Hematopoietic multipotent progenitor cell treated with erythropoietin and hydrocortisone succinate and interleukin-3 and kit ligand, for 15 days (in vitro differentiated cells): ENCODE data around the gene PCNX2.
A peak's percentile ranks its signal among the peaks of the same experiment; 100 is the strongest.

ENCODE experiments used
- DNase-seq: peaks from one replicate; pipeline ENCODE4 v3.0.0-alpha.2; 2015; ENCODE audit warnings: low spot score

The PCNX2 gene

GRCh38 chr1:232956081-232956480, 339.4 kb downstream of the PCNX2 start:
- no peak for DNase-seq

DNA sequence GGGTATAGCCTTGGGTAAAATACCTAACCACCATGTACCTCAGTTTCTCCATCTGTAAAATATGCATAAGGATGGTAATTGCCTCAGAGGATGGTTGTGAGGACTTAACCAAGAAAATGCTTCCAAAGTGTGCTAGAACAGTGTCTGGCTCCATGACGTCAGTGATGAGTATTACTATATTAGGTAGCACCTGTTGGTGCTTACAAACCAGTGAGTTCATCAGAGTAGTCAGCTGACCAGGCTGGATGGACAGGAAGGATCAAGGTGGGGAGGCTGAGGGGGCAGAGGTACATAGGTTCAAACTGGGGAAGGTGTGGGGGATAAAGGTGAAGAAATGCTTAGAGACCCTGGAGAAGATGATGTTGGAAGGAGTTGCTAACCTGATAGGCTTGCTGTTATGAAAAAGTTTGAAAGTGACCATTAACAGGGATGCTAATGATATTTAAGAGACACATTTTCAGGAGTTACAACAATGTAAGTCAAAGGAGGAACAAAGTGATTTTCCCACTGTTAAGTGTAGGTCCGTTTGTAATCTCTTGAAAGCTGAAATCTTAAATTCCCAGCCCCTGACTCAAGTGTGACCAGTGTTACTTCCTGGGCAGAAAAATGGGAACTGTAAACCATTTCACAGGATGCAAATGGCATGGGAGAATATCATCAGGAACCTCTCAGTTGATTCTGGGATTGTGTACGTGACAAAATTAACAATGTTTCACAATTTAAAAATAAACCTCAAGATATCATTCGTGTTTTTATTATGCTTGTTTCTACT, 340.7 kb downstream of the PCNX2 start:
- no peak for DNase-seq

- peak; percentile 29 for DNase-seq
Observed at GRCh38 chr1:232952514-232953499, 342.7 kb downstream of the PCNX2 start.

- no peak for DNase-seq
Observed at GRCh38 chr1:232951605-232952004, 343.9 kb downstream of the PCNX2 start.

DNA sequence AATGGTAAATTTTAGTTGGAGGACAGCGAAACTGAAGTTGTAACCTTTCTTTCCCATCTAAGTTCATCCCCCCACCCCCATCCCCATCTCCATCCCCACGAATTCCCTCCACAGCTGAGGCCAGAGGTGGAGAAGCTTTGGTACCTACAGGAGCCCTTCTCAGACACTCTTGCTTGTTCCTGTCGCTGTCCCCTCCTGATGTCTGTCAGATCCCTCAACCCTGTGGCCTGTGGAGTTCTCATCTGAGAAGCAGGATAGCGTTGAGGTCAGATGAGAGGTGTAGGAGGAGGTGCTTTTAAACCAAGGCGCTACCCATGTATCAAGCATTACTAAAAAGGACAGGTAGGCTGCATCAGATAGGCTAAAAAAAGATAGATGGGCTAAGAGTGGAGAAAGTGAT, 344.3 kb downstream of the PCNX2 start:
- no peak for DNase-seq

DNA sequence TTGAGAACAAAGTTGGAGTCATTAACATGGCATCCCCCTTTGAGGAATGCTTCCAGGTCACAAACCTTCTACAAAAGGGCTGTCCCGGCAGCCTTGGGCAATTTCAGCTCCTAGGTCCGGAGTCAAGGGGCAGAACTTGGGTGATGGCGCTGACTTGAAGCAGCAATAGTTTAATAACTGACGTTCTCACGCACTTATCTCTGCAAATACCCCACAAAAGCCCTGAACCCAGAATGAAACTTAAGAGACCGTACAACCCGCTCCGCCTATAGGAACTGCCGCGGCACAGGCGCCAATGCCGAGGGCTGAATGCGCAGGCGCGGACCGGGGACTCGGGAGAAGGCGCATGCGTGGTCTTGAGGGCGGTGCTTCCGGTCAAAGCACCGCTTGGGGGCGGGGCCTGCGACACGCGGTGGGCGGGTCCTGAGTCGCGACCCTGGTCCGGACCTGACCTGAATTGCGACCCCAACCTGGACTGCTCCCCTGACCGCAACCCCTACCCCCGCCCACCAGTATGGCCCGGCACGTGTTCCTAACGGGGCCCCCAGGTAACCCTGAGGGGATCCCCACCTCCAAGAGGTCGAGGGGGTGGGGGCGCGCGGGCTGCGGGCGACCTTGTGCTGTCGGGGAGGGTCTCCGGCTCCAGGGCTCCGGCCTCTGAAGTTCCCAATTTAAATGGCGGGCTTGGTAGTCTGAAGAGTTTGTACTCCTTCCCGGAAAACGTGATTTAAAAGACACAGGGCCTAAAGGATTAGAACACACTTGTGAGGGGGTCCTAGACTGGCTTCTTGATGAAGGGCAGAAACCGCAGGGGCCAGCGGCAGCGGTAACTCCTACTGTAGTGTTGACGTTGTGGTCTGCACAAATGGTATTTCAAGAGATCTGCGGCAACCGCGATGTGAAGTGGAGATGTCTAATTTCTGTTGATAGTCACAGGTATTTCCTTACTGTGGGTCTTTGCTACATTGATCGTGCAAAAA, 345.0 kb downstream of the PCNX2 start, which contains the start of gene NTPCR:
TSS of gene NTPCR (plus strand) at position 415 of the 980 bp plus-strand sequence. CDS start at position 515, 100 bp downstream.
- DNase-seq, result peak; percentile 94

- DNase-seq, result no peak
Observed at GRCh38 chr1:232949636-232950196, 345.8 kb downstream of the PCNX2 start.

DNA sequence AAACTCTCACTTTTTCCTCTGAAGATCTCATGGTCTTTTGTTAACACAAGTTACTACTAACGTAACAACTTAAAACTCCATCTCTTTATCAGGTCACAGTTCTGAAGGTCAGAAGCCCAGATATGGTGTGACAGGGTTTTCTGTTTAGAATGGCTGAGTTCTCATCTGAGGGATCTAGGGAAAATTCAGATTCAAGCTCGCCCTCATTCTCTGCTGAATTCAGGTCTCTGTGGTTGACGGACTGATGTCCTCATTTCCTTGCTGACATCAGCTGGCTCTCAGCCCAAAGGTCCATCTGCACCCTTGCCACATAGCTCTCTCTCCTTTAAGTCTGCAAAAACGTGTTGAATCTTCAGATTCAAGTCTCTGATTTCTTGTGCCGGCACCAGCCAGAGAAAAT, 351.2 kb downstream of the PCNX2 start:
- no peak for DNase-seq

DNA sequence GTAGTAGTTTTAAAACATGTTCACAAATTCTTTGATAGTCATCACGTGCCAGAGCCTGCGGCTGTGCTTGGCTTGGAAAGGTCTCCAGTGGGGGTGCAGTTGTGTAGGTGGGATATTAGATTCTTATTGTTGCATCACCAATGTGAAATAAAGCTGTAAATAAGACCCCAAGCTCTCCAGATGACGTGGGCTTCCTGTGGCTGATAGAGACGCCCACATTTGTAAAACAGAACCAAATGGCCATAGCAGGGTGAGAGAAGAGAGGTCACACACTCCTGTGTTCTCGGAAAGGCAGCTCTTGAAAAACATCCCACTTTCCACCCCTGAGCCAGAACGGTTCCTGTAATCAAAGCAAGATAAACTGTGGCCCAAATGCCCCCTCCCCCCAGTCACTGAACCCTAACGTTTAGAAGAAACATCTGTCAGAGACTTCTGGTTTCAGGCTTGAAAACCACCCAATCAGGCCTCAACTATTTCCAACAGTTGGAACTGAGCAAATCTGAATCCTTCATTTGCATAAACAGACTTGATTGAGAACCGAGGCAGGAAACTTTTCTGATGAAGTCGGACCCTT, 351.8 kb downstream of the PCNX2 start:
- DNase-seq, result no peak

DNA sequence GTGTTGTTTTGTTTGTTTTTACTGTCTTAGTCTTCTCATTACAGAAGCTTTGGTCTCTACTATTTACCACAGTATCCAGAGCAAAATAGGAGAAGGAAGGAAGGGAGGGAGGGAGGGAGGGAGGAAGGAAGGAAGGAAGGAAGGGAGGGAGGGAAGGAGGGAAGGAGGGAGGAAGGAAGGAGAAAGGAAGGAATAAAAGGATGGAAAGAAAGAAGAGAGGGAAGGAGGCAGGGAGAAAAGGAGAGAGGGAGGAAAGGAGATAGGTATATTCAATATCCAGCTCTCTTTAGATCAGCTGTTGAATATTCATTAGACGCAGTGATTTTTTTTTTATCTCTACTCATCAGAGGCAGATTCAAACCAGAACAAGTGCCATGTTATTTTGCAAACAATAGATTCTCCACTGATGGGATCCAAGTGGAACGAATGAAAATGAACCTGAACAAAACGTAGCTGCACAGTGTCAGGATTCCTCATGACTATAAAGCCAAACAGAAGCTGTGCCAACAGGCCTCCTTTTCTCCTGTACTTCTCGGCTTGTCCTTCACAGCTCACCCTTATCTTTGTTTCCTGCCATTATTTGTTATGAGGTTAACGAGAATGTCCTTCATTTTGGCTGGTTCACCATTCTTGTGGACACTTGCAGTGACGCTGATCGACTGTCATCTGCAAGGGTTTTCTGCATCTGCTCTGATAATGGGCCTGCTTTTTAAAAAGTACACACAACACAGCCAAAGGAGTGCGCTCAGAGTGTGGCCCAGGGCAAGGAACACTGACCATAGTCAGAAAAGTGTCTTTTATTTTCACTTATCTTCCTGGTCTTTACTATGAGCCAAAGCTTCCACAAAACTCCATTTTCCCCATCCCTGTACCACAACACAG, 352.9 kb downstream of the PCNX2 start:
- DNase-seq, result no peak

DNA sequence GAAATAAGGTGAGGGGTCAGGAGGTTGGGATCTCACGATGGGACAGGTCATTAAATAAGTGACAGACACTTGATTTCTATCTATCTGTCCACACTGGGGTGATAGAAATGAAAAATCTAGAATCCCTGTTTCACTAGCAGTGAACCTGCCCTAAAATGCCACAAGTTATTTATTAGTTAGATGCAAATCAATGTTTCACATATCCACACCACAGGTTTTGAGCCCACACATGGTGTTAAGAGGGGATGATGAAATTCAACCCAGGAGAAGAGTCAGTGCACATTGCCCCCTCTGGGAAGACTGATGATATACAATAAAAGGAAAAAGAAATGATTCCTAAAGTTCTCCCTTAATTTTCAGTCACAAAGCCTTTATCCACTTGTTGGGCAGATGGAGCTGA, 355.3 kb downstream of the PCNX2 start:
- no peak for DNase-seq

GRCh38 chr1:232939748-232940147, 355.8 kb downstream of the PCNX2 start:
- DNase-seq, result no peak

- DNase-seq, result no peak
Observed at GRCh38 chr1:232938926-232939325, 356.6 kb downstream of the PCNX2 start.

DNA sequence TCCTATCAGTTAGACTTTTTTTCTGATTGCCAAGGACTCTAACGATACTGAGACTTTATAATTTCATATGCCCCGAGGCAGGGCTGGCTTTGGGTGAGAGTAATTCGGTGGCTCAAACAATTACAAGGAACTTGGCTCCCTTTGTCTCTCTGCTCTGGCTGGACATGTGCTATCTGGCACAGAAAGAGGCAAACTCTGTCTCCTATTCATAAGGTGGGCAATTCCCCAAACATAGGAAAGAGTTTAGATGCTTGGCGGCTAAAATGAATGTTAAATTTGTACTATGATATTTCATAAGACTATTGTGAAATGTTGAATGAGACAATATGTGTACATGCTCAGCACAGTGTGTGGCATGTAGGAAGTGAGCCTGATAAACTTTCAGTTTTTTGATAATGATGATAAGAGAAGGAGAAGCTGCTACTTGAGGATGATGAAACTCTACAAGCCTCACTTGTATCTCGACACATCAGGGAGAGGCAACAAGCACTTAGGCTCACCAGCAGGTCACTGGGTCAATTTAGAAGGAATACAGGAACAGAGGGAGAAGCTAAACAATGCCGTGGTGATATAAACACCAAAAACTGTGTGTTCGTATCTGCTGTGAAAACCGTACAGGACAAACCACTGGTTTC, 357.7 kb downstream of the PCNX2 start:
- DNase-seq, result no peak

DNA sequence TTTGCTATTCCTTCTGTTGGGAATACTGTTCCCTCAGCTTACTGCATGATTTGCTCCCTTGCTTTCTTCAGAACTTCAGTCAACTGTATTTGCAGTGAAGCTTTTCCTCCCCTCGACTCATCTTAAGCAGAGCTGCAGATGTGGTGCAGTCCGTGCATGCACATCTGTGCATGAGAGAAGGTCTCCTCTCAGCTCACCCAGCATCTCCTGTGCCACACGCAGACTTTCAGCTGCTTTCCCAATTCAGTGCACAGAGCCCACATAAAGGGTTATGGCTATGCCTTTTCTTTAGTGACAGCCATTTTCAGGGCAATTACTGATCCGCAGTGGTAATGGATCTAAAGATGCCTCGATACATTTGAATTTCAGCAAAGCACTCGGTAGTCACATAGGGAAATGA, 358.6 kb downstream of the PCNX2 start:
- no peak for DNase-seq
